ENCODE results near the gene PLB1.

GRCh38 chr2:28595323-28595722, 99.5 kb downstream of the PLB1 start:
- TF ChIP-seq CTCF (IDR thresholded peaks at IDR 0.05) = no peak
- TF ChIP-seq EZH2 (IDR thresholded peaks at IDR 0.05; ENCODE audit: borderline replicate concordance, insufficient read depth, low read depth, low read length, poor library complexity, severe bottlenecking) = no peak
